Tibial artery (tissue), 4 donors: ENCODE results near the gene KDM8.

ENCODE experiments used
- DNase-seq, 2 donors: peaks; one replicate each; pipeline ENCODE4 v3.0.0-alpha.2; 2019
- H3K27ac ChIP-seq, 2 donors: fragments of 200-600 bp; sonication (generic) in 1 of 2; 1 replicate in 1 of 2; 2 replicates in 1 of 2; pipeline ENCODE4 v1.5.1; 2018 to 2019; ENCODE audit warnings: mild to moderate bottlenecking in 1 of 2
- H3K27me3 ChIP-seq, 2 donors: fragments of 200-600 bp; sonication (generic) in 1 of 2; one replicate each; pipeline versions ENCODE4 v1.5.1 to v1.6.0; 2016 to 2019
- H3K36me3 ChIP-seq, 3 donors: fragments of 200-600 bp; sonication (generic) in 2 of 3; one replicate each; pipeline ENCODE4 v1.5.1; 2016 to 2019; ENCODE audit warnings: mild to moderate bottlenecking in 2 of 3
- H3K4me1 ChIP-seq, 4 donors: fragments of 200-600 bp; sonication (generic) in 2 of 4; 1 replicate in 3 of 4; 2 replicates in 1 of 4; pipeline ENCODE4 v1.5.1; 2016 to 2019
- H3K4me3 ChIP-seq, 2 donors: fragments of 200-600 bp; sonication (generic) in 1 of 2; 1 replicate in 1 of 2; 2 replicates in 1 of 2; pipeline ENCODE4 v1.5.1; 2018 to 2019; ENCODE audit warnings: mild to moderate bottlenecking in 2 of 2
- H3K9me3 ChIP-seq, 3 donors: fragments of 200-600 bp; sonication (generic) in 1 of 3; one replicate each; pipeline ENCODE4 v1.5.1; 2016 to 2019
- CTCF ChIP-seq, 2 experiments: fragments of 200-600 bp in 1 of 2; fragments of 450-650 bp in 1 of 2; IDR thresholded peaks; one replicate each; pipeline ENCODE4 v1.5.1; 2017 to 2019; ENCODE audit warnings: antibody characterized with exemption in 2 of 2, mild to moderate bottlenecking in 1 of 2, moderate library complexity in 1 of 2
- intact Hi-C: fragments of 100-400 bp; cut with DNase I; formaldehyde crosslinking; loops from one replicate; pipeline ENCODE4 v1.15.0; 2023; ENCODE audit warnings: low total_unique reads

KDM8 gene

DNA sequence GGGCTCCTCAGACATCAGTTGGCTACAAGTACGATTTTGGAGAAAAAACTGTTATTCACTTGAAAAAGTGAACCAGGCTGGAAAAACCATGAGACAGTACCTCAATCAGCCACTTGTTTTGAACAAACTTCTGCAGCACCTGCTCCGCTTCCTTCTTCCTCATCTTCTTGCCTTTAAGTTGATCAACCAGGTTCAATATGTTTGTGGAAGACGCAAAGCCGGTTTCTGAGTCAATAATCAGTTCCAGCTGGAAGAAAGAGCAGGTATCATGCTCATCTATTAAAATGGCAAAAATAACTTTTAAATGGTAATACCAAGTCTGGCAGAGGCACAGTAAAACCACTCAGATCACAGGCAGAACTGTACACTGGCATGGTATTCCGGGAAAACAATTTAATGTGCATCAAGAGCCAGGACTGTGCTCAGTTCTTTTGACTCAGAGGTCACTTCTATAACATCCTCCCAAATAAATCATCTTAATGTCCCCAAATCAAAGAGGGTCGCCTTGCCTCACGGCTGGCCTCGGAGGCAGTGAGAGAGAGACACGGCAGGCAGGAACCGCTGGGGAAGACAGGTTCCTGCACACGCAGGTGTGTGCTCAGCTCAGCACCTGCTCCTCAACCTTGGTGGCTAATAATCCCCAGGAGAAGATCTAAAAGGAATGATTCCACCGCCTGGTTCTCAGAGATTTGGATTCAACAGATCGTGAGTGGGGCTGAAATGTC, 29.7 kb downstream of the KDM8 start:
- DNase-seq: peak in 1 of 2 donors; percentile 53
- H3K27me3 ChIP-seq: no peaks in the 10 kb centered on the region
- intact Hi-C loops: no loop called here
- TF ChIP-seq CTCF (IDR thresholded peaks at IDR 0.05): no peak
- no peak overlapping the region for H3K27ac ChIP-seq
- H3K4me1 ChIP-seq: peaks cover 0 to 25% (median 22%) of the 10 kb centered on the region in 4 donors
- no peak overlapping the region for H3K4me3 ChIP-seq
- H3K9me3 ChIP-seq: no peaks in the 10 kb centered on the region
- H3K36me3 ChIP-seq: peaks cover 9 to 55% (median 21%) of the 10 kb centered on the region in 3 donors

DNA sequence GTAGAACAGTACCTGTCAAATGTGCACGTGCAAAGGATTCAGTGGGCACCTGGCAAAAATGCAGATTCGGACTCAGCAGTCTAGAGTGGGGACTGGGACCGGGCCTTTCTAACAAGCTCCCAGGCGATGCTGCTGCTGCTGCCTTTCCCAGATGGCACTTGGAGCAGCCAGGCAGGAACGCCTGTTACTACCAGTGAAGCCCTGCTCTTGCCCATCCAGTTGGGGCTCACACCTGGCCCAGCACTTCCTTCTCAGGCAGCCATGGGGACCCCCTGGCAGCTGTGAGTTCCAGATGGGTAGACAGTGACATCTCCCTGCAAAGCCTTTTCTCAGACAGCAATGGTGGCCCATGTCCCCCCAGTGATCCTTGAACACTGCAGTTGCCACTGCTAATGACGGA, 30.4 kb downstream of the KDM8 start:
- Histone ChIP-seq H3K36me3 (peaks cover 9 to 54% (median 21%) of the 10 kb centered on the region in 3 donors), H3K27ac (no peak overlapping the region), H3K9me3 (no peaks in the 10 kb centered on the region), H3K27me3 (no peaks in the 10 kb centered on the region), H3K4me3 (no peak overlapping the region), H3K4me1 (peaks cover 0 to 28% (median 22%) of the 10 kb centered on the region in 4 donors)
- DNase-seq: peak in 1 of 2 donors; percentile 28
- intact Hi-C loops: loop anchor here (2.0 kb wide), 1 partner anchor 135 kb away; no protein-coding TSS in a partner anchor
- TF ChIP-seq CTCF (IDR thresholded peaks at IDR 0.05): no peak

DNA sequence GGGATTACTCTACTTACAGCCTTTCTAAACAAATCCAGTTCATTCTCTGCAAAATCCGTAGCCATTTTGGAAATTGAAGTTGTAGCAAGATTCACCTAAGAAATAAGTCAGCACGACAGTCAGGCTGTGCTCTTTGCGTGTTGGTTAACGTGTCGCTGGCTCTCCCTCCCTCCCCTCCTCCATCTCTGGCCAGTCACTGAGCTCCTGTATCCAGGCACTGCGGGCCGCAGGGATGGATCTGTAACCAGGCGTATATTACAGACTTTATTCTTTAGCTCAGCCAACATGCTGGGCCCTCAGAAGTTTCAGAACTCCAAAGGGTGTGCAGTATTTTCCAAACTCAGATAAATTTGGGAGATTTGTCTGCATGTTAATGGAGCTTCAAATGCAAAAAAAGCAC, 30.8 kb downstream of the KDM8 start:
- DNase-seq: peak in 1 of 2 donors; percentile 38
- Histone ChIP-seq H3K4me1 (peaks cover 0 to 28% (median 22%) of the 10 kb centered on the region in 4 donors), H3K36me3 (peaks cover 9 to 50% (median 21%) of the 10 kb centered on the region in 3 donors), H3K27ac (peak overlapping the region in 1 of 2 donors; percentile 59), H3K27me3 (no peaks in the 10 kb centered on the region), H3K9me3 (no peaks in the 10 kb centered on the region), H3K4me3 (no peak overlapping the region)
- intact Hi-C loops: loop anchor here (2.0 kb wide), 1 partner anchor 135 kb away; no protein-coding TSS in a partner anchor
- TF ChIP-seq CTCF (IDR thresholded peaks at IDR 0.05): no peak

GRCh38 chr16:27234603-27235002, 31.3 kb downstream of the KDM8 start:
- peaks cover 0 to 28% (median 22%) of the 10 kb centered on the region in 4 donors for H3K4me1 ChIP-seq
- H3K27ac ChIP-seq: peak overlapping the region; percentile 20 to 59
- peak in 1 of 2 donors; percentile 57 for DNase-seq
- peaks cover 9 to 46% (median 21%) of the 10 kb centered on the region in 3 donors for H3K36me3 ChIP-seq
- intact Hi-C loops: loop anchor here (2.0 kb wide), 1 partner anchor 134 kb away; no protein-coding TSS in a partner anchor
- no peaks in the 10 kb centered on the region for H3K27me3 ChIP-seq
- no peak for TF ChIP-seq CTCF (IDR thresholded peaks at IDR 0.05)
- H3K4me3 ChIP-seq: no peak overlapping the region
- H3K9me3 ChIP-seq: no peaks in the 10 kb centered on the region

- peaks cover 5 to 39% (median 19%) of the 10 kb centered on the region in 3 donors for H3K36me3 ChIP-seq
Measured at GRCh38 chr16:27235055-27235937, 32.0 kb downstream of the KDM8 start.

More at GRCh38 chr16:27235055-27235937, 32.0 kb downstream of the KDM8 start:
- Histone ChIP-seq H3K27me3 (no peaks in the 10 kb centered on the region), H3K27ac (peak overlapping the region; percentile 59 to 78), H3K4me3 (no peak overlapping the region), H3K9me3 (no peaks in the 10 kb centered on the region), H3K4me1 (peaks cover 0 to 31% (median 24%) of the 10 kb centered on the region in 4 donors)
- intact Hi-C loops: loop anchor here (2.0 kb wide), 1 partner anchor 134 kb away; no protein-coding TSS in a partner anchor
- DNase-seq: peak; percentile 91 to 93
- peak; percentile 81 to 86 for TF ChIP-seq CTCF (IDR thresholded peaks at IDR 0.05)
